K562 (cell line): ENCODE data around the gene ADGRB3. TPM values are rescaled to one million over a fixed set of nuclear protein-coding genes. Genes with fewer than 3 reads are reported as not detected.

ENCODE experiments used
- L3MBTL2 ChIP-seq: fragments of 450-650 bp; IDR thresholded peaks from 2 replicates; pipeline ENCODE4 v1.6.1; 2016; ENCODE audit warnings: mild to moderate bottlenecking, moderate library complexity
- MGA ChIP-seq: fragments of 450-650 bp; IDR thresholded peaks from 2 replicates; pipeline ENCODE4 v1.6.1; 2016; ENCODE audit warnings: mild to moderate bottlenecking, moderate library complexity
- polyA plus RNA-seq, 8 experiments: library from polyadenylated mRNA; depleted of rRNA in 4 of 8; stranded (reverse) in 5 of 8; unstranded in 3 of 8; fragments of >200 nt; fragmentation: Nextera tagmentation in 2 of 8; fragmentation: Illumina TruSeq in 1 of 8; extraction: Ambion mirVana in 2 of 8; extraction: Trizol in 1 of 8; gene quantifications; 2 replicates each; pipeline versions ENCODE4 v1.2.1 to v1.2.3, GENCODE V29; 2011 to 2014; ENCODE audit warnings: inconsistent platforms in 1 of 8, missing spikeins in 1 of 8
- total RNA-seq, 7 experiments: library from RNA; depleted of rRNA in 6 of 7; stranded (reverse); fragments of >200 nt in 6 of 7; fragmentation: Illumina TruSeq in 2 of 7; extraction: Trizol in 2 of 7; gene quantifications; 2 replicates each; pipeline versions ENCODE4 v1.2.1 to v1.2.3, GENCODE V29; 2011 to 2021; ENCODE audit warnings: low replicate concordance in 1 of 7

ADGRB3 gene
- total and polyA plus RNA-seq, 9 of the 15 experiments (the other 6 are each of a cell fraction or from before 2014, with no cell fraction given): 0.90 to 7.8 (median 2.4) TPM

GRCh38 chr6:68649669-68650068 is 14.6 kb downstream of the ADGRB3 start (continued):
- TF ChIP-seq MGA: peak; percentile 20; the same call in 1 of the 2 replicates
- peak; percentile 48; the same call in 1 of the 2 replicates for TF ChIP-seq L3MBTL2
- TF ChIP-seq, all 486 proteins: peak for 6
